IMR-90 (cell line): Measurements from ENCODE around the gene TUBB6. TPM values are rescaled to one million over a fixed set of nuclear protein-coding genes. Genes with fewer than 3 reads are reported as not detected.

ENCODE experiments used
- ATAC-seq: fragments of 200-7000 bp; cut with Tn5 transposase; 2 replicates; pipeline ENCODE4 v1.9.1; 2020; ENCODE audit warnings: low read depth, mild to moderate bottlenecking, moderate library complexity
- BruUV-seq: library from RNA; stranded (reverse); fragments of 400-500 nt; replicated peaks from 2 replicates; lab custom pipeline; 2021; lab: Mats Ljungman, UMichigan
- CTCF ChIA-PET: fragments of 300-600 bp; formaldehyde crosslinking; extraction: SDS; loops from one replicate; lab custom pipeline; 2021; ENCODE audit warnings: antibody characterized with exemption; lab: Yijun Ruan, JAX
- POLR2A ChIA-PET: fragments of 300-600 bp; sonication (Branson Sonifier 250); formaldehyde crosslinking; loops from one replicate; lab custom pipeline; 2022; ENCODE audit warnings: antibody characterized with exemption; ENCODE audit not compliant: unreplicated experiment; lab: Charles Lee
- DNase-seq: peaks from one replicate; pipeline ENCODE4 v3.0.0; 2013
- H2AFZ ChIP-seq: replicated peaks from 2 replicates; pipeline ENCODE3; 2013; ENCODE audit warnings: low read length, mild to moderate bottlenecking; ENCODE audit not compliant: poor library complexity
- H2AK5ac ChIP-seq: 2 replicates; pipeline ENCODE4 v1.6.1; 2013; ENCODE audit warnings: low read depth, low read length, inconsistent platforms
- H2AK9ac ChIP-seq: replicated peaks from 2 replicates; pipeline ENCODE3; 2013; ENCODE audit warnings: mild to moderate bottlenecking, low read depth, low read length, moderate library complexity; ENCODE audit not compliant: poor library complexity
- H2BK120ac ChIP-seq: 2 replicates; pipeline ENCODE4 v1.6.1; 2013; ENCODE audit warnings: low read depth, low read length, inconsistent platforms
- H2BK15ac ChIP-seq: 3 replicates; pipeline ENCODE4 v1.6.1; 2013; ENCODE audit warnings: low read depth, low read length, inconsistent platforms
- H2BK20ac ChIP-seq: 2 replicates; pipeline ENCODE4 v1.6.1; 2013; ENCODE audit warnings: low read depth, mild to moderate bottlenecking, inconsistent platforms, low read length, moderate library complexity
- H2BK5ac ChIP-seq: 2 replicates; pipeline ENCODE4 v1.6.1; 2013; ENCODE audit warnings: mild to moderate bottlenecking, low read depth, low read length, inconsistent platforms; ENCODE audit not compliant: poor library complexity, severe bottlenecking
- H3K14ac ChIP-seq: replicated peaks from 2 replicates; pipeline ENCODE4 v1.6.1; 2013; ENCODE audit warnings: low read depth, low read length, inconsistent platforms
- H3K18ac ChIP-seq: 2 replicates; pipeline ENCODE4 v1.6.1; 2013; ENCODE audit warnings: low read depth, low read length, control low read depth
- H3K23ac ChIP-seq: 2 replicates; pipeline ENCODE4 v1.6.1; 2013; ENCODE audit warnings: low read depth, low read length, inconsistent platforms
- H3K27ac ChIP-seq: 2 replicates; pipeline ENCODE4 v1.5.1; 2013; ENCODE audit warnings: mild to moderate bottlenecking, control low read depth, low read length; ENCODE audit not compliant: insufficient read depth
- H3K27me3 ChIP-seq: 2 replicates; pipeline ENCODE4 v1.6.1; 2013; ENCODE audit warnings: low read length; ENCODE audit not compliant: control insufficient read depth, insufficient read depth
- H3K36me3 ChIP-seq: 2 replicates; pipeline ENCODE4 v1.6.1; 2013; ENCODE audit warnings: low read length, mixed read lengths; ENCODE audit not compliant: control insufficient read depth, insufficient read depth
- H3K4ac ChIP-seq: 2 replicates; pipeline ENCODE4 v1.6.1; 2013; ENCODE audit warnings: low read depth, low read length, inconsistent platforms
- H3K4me1 ChIP-seq: 2 replicates; pipeline ENCODE4 v1.6.1; 2013; ENCODE audit warnings: low read length, mixed read lengths; ENCODE audit not compliant: control insufficient read depth, insufficient read depth
- H3K4me2 ChIP-seq: 2 replicates; pipeline ENCODE4 v1.6.1; 2013; ENCODE audit warnings: low read depth, mild to moderate bottlenecking, control low read depth, low read length, moderate library complexity
- H3K4me3 ChIP-seq: 2 replicates; pipeline ENCODE4 v1.5.1; 2013; ENCODE audit warnings: low read depth, mild to moderate bottlenecking, control low read depth, low read length, moderate library complexity; ENCODE audit not compliant: insufficient read depth
- H3K56ac ChIP-seq: 2 replicates; pipeline ENCODE4 v1.6.1; 2013; ENCODE audit warnings: low read length, inconsistent platforms; ENCODE audit not compliant: insufficient read depth; ENCODE audit errors: extremely low read depth
- H3K79me1 ChIP-seq, 2 experiments: 2 replicates each; pipeline ENCODE4 v1.6.1; 2013; ENCODE audit warnings: low read length in 2 of 2, inconsistent platforms in 1 of 2, low read depth in 1 of 2
- H3K9ac ChIP-seq: 2 replicates; pipeline ENCODE4 v1.6.1; 2013; ENCODE audit warnings: low read depth, low read length, control low read depth
- H3K9me1 ChIP-seq: 2 replicates; pipeline ENCODE4 v1.6.1; 2013; ENCODE audit warnings: low read length, inconsistent platforms; ENCODE audit not compliant: insufficient read depth
- H3K9me3 ChIP-seq: 2 replicates; pipeline ENCODE4 v1.6.1; 2013; ENCODE audit warnings: low read length; ENCODE audit not compliant: control insufficient read depth, insufficient read depth
- H4K20me1 ChIP-seq: 2 replicates; pipeline ENCODE4 v1.6.1; 2013; ENCODE audit warnings: low read length, inconsistent platforms; ENCODE audit not compliant: insufficient read depth
- H4K5ac ChIP-seq: 2 replicates; pipeline ENCODE4 v1.6.1; 2013; ENCODE audit warnings: mild to moderate bottlenecking, low read depth, low read length, control low read depth
- H4K8ac ChIP-seq, 2 experiments: 2 replicates each; pipeline ENCODE4 v1.6.1; 2013; ENCODE audit warnings: low read depth in 2 of 2, low read length in 2 of 2, control low read depth in 1 of 2, inconsistent platforms in 1 of 2
- H4K91ac ChIP-seq: 2 replicates; pipeline ENCODE4 v1.6.1; 2013; ENCODE audit warnings: low read depth, low read length, inconsistent platforms; ENCODE audit not compliant: insufficient read depth
- CEBPB ChIP-seq: IDR thresholded peaks from 2 replicates; pipeline ENCODE4 v1.6.1; 2012; ENCODE audit warnings: low read depth, low read length, improper control_type of control experiment
- CHD1 ChIP-seq: IDR thresholded peaks from 2 replicates; pipeline ENCODE4 v1.6.1; 2012; ENCODE audit warnings: low read depth, low read length, improper control_type of control experiment
- FOS ChIP-seq: fragments of 150-350 bp; IDR thresholded peaks from 2 replicates; pipeline ENCODE4 v1.6.1; 2016; ENCODE audit warnings: low read depth, low read length
- POLR2A ChIP-seq: IDR thresholded peaks from 2 replicates; pipeline ENCODE4 v1.6.1; 2012; ENCODE audit warnings: mild to moderate bottlenecking, low read depth, low read length
- WGBS, 2 experiments: methylation state at CpG; one replicate each; pipeline versions ENCODE4 v1.1.5 to v1.1.7; 2013; ENCODE audit warnings: missing lambda C conversion rate in 2 of 2; ENCODE audit not compliant: insufficient read length in 1 of 2; ENCODE audit errors: extremely low coverage in 2 of 2; 5-methylcytosine and 5-hydroxymethylcytosine counted together
- dilution Hi-C: fragments of 300-500 bp; cut with HindIII; formaldehyde crosslinking; loops from one replicate; pipeline ENCODE4 v1.14.3; 2018; ENCODE audit warnings: low sequenced_read_pairs; ENCODE audit not compliant: unreplicated experiment
- in situ Hi-C: fragments of 300-500 bp; cut with MboI; formaldehyde crosslinking; loops from 3 replicates; pipeline ENCODE4 v1.14.3; 2019; ENCODE audit warnings: low sequenced_read_pairs, inconsistent platforms, mixed read lengths
- intact Hi-C: fragments of 100-400 bp; cut with micrococcal nuclease; formaldehyde crosslinking; loops from 2 replicates; pipeline ENCODE4 v1.10.0; 2022
- polyA plus RNA-seq, 3 experiments: library from polyadenylated mRNA; depleted of rRNA; stranded (reverse); fragments of >200 nt; gene quantifications; 2 replicates each; pipeline ENCODE4 v1.2.3, GENCODE V29; 2012; ENCODE audit warnings: low replicate concordance in 1 of 3
- total RNA-seq: library from RNA; depleted of rRNA; stranded (reverse); fragments of >200 nt; gene quantifications from 2 replicates; pipeline ENCODE4 v1.2.3, GENCODE V29; 2012

Gene TUBB6
- total and polyA plus RNA-seq, 2 of the 4 experiments (the other 2 are of a cell fraction): 927 to 1,040 TPM

DNA sequence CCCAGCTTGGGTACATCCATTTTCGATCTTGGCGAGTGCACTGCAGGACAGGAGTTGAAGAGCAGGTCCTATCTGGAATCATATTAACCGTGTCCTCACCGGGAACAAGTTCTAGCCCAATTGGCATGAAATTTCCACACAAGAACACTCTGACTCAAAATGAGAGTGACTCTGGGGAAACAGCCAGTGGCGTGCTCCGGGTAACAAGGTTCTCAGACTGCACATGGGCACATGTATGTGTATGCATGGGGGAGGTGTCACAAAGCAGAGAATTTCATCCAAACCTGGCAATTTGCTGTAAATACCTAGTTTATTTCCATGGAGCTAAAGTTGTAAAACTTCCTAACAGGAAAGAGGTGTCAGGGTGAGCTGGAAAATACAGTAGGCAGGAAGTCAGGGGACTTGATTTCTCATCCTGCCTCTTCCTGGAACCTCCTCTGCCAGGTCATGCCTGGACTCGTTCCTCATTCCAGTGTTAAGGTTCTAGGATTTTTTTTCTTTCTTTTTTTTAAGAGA lies 1.7 kb downstream of the TUBB6 start (continued):
- no peak for TF ChIP-seq CEBPB
- TF ChIP-seq FOS: no peak

DNA sequence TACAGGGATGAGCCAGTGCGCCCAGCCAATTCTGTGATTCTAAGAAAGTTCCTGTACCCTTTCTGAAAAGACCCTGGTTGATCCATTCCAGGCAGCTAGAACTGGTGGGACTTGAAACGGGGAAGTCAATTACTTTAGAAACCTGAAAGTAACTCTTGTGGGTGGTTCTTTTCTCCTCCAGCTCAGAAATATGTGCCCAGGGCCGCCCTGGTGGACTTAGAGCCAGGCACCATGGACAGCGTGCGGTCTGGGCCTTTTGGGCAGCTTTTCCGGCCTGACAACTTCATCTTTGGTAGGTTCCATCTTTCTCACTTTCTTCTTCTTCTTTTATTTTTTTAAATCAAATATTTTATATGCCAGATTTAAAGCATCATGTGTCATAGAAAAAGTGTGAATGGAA lies 2.7 kb downstream of the TUBB6 start:
- Histone ChIP-seq H2AK9ac (no peak overlapping the region), H2BK20ac (no peak overlapping the region), H2BK120ac (no peak overlapping the region), H3K79me1 (peaks cover 24 to 50% of the 10 kb centered on the region in 2 experiments; a peak in 3 of 4 replicates), H3K9ac (no peak overlapping the region), H4K8ac (no peak overlapping the region), H4K5ac (no peak overlapping the region), H3K23ac (peak overlapping the region; percentile 81; the same call in 1 of the 2 replicates), H2AK5ac (no peak overlapping the region), H3K56ac (no peak overlapping the region), H3K4me1 (peaks cover 18% of the 10 kb centered on the region), H2BK5ac (peak overlapping the region; percentile 37), H3K36me3 (peaks cover 41% of the 10 kb centered on the region), H3K4me3 (peak overlapping the region; percentile 15; the same call in 1 of the 2 replicates), H3K27ac (no peak overlapping the region), H2AFZ (no peak overlapping the region), H3K9me3 (peaks cover 2% of the 10 kb centered on the region), H3K27me3 (no peaks in the 10 kb centered on the region), H4K20me1 (peaks cover 59% of the 10 kb centered on the region), H4K91ac (no peak overlapping the region), H3K4ac (no peak overlapping the region), H3K9me1 (peaks cover 8% of the 10 kb centered on the region; the same call in 1 of the 2 replicates), H3K14ac (no peak overlapping the region), H2BK15ac (no peak overlapping the region), H3K18ac (no peak overlapping the region), H3K4me2 (peak overlapping the region; percentile 60)
- in situ Hi-C loops: no loop called here
- TF ChIP-seq CEBPB: no peak
- TF ChIP-seq POLR2A: peak; percentile 30; the same call in 1 of the 2 replicates
- TF ChIP-seq CHD1: no peak
- no CpG with 5 or more reads among the region's 6 CpGs for WGBS, 2 experiments
- no TSS peak for BruUV-seq
- no peak for ATAC-seq
- intact Hi-C loops: no loop called here
- dilution Hi-C loops: no loop called here
- CTCF ChIA-PET: interaction anchor here (0.6 to 2.4 kb wide), 2 partner anchors 39 to 394 kb away, joined by 4 to 9 read pairs; no protein-coding TSS in a partner anchor
- DNase-seq: no peak
- POLR2A ChIA-PET: interaction anchor here (0.5 to 1.5 kb wide), 2 partner anchors 39 to 66 kb away, joined by 4 to 5 read pairs; partner anchors contain the start of gene AFG3L2
